Right lobe of liver (tissue), 6 donors: ENCODE data around the gene CIB4. TPM values are rescaled to one million over a fixed set of nuclear protein-coding genes. Genes with fewer than 3 reads are reported as not detected.

Experiments
- ATAC-seq, 4 donors: fragments of 200-7000 bp; cut with Tn5 transposase; one replicate each; pipeline ENCODE4 v1.9.1; 2020; ENCODE audit warnings: mild to moderate bottlenecking in 4 of 4, moderate library complexity in 4 of 4
- DNase-seq, 3 donors: peaks; one replicate each; pipeline ENCODE4 v3.0.0-alpha.2; 2020
- H3K27ac ChIP-seq, 3 donors: fragments of 200-600 bp; one replicate each; pipeline ENCODE4 v1.8.0; 2022
- H3K27me3 ChIP-seq, 2 donors: fragments of 200-600 bp; one replicate each; pipeline ENCODE4 v1.8.0; 2022
- H3K36me3 ChIP-seq, 4 donors: fragments of 200-600 bp; sonication (generic) in 1 of 4; one replicate each; pipeline versions ENCODE4 v1.5.1 to v1.8.0; 2017 to 2022; ENCODE audit warnings: control low read depth in 1 of 4
- H3K4me1 ChIP-seq, 4 donors: fragments of 200-600 bp; sonication (generic) in 1 of 4; one replicate each; pipeline versions ENCODE4 v1.5.1 to v1.8.0; 2017 to 2022; ENCODE audit warnings: control low read depth in 1 of 4
- H3K4me3 ChIP-seq, 3 donors: fragments of 200-600 bp; one replicate each; pipeline ENCODE4 v1.8.0; 2022
- H3K9me3 ChIP-seq, 4 donors: fragments of 200-600 bp; sonication (generic) in 1 of 4; one replicate each; pipeline versions ENCODE4 v1.5.1 to v1.8.0; 2017 to 2022; ENCODE audit warnings: control low read depth in 1 of 4
- CTCF ChIP-seq, 4 donors: fragments of 200-600 bp in 3 of 4; fragments of 450-650 bp in 1 of 4; IDR thresholded peaks; one replicate each; pipeline versions ENCODE4 v1.5.1 to v1.8.0; 2016 to 2022; ENCODE audit warnings: antibody characterized with exemption in 4 of 4, mild to moderate bottlenecking in 2 of 4
- POLR2A ChIP-seq: fragments of 450-650 bp; IDR thresholded peaks from one replicate; pipeline ENCODE4 v1.6.1; 2017; ENCODE audit warnings: antibody characterized with exemption, mild to moderate bottlenecking
- WGBS: methylation state at CpG from one replicate; pipeline ENCODE4 v1.1.6; 2018; ENCODE audit warnings: low coverage, low lambda C conversion rate; ENCODE audit not compliant: insufficient coverage; ENCODE audit errors: missing lambda C conversion rate; 5-methylcytosine and 5-hydroxymethylcytosine counted together
- intact Hi-C, 2 donors: fragments of 100-400 bp; cut with DNase I; formaldehyde crosslinking; loops; one replicate each; pipeline versions ENCODE4 v1.11.2 to v1.14.1; 2022
- total RNA-seq, 6 experiments: library from RNA; depleted of rRNA in 2 of 6; stranded (reverse); fragments of >200 nt in 2 of 6; fragmentation: NEBNext Ultra II Directional in 3 of 6; extraction: Animal tissue kit (Norgen Biotek cat#: 25700) in 3 of 6; gene quantifications; one replicate each; pipeline versions ENCODE4 v1.1.0 to v1.2.4, GENCODE V29; 2016 to 2023
- donor health status: DM: no; HTN: yes; CAD: no.
- donor health status: DM: no; HTN: no; CAD: no.
- donor health status: DM: no; HTN: no; CAD: no.
- donor health status: DM: no; HTN: yes; CAD: no.
- donor health status: DM: no; HTN: yes; CAD: no.

CIB4 gene
- total RNA-seq, 6 experiments from 2014 or later, result not detected

GRCh38 chr2:26572591-26572990 lies 68.6 kb downstream of the CIB4 start:
- H3K36me3 ChIP-seq, result no peaks in the 10 kb centered on the region
- DNase-seq (peak in 2 of 3 donors; percentile 4 to 23), ATAC-seq (no peak)
- no peaks in the 10 kb centered on the region for H3K27me3 ChIP-seq
- H3K27ac ChIP-seq, result no peak overlapping the region
- intact Hi-C loops, result no loop called here
- H3K4me3 ChIP-seq, result no peak overlapping the region
- no peak for TF ChIP-seq CTCF (IDR thresholded peaks at IDR 0.05)
- TF ChIP-seq POLR2A, result no peak
- no peaks in the 10 kb centered on the region for H3K4me1 ChIP-seq
- H3K9me3 ChIP-seq, result no peaks in the 10 kb centered on the region
- 16% methylated on average over 8 of the region's 8 CpGs for WGBS

- Histone ChIP-seq H3K36me3 (no peaks in the 10 kb centered on the region), H3K4me3 (no peak overlapping the region), H3K4me1 (no peaks in the 10 kb centered on the region), H3K27ac (no peak overlapping the region), H3K9me3 (no peaks in the 10 kb centered on the region), H3K27me3 (no peaks in the 10 kb centered on the region)
- peak in 1 of 3 donors; percentile 26 for DNase-seq
- WGBS, result 49% methylated on average over 4 of the region's 5 CpGs
- TF ChIP-seq POLR2A (no peak), CTCF (IDR thresholded peaks at IDR 0.05) (no peak)
- intact Hi-C loops, result no loop called here
- ATAC-seq, result no peak
Measured at GRCh38 chr2:26571316-26571715, 69.8 kb downstream of the CIB4 start.

GRCh38 chr2:26570083-26570430 lies 71.1 kb downstream of the CIB4 start:
- 61% methylated on average over 6 of the region's 8 CpGs for WGBS
- H3K36me3 ChIP-seq, result no peaks in the 10 kb centered on the region
- intact Hi-C loops, result no loop called here

GRCh38 chr2:26569216-26570082 lies 71.7 kb downstream of the CIB4 start:
- WGBS, result 79% methylated on average over 5 of the region's 12 CpGs
- intact Hi-C loops, result no loop called here
- TF ChIP-seq CTCF (IDR thresholded peaks at IDR 0.05), result no peak

More at GRCh38 chr2:26570083-26570430, 71.1 kb downstream of the CIB4 start:
- ATAC-seq (no peak), DNase-seq (peak in 1 of 3 donors; percentile 31)
- no peaks in the 10 kb centered on the region for H3K4me1 ChIP-seq
- H3K27me3 ChIP-seq, result no peaks in the 10 kb centered on the region
- no peak overlapping the region for H3K4me3 ChIP-seq
- no peak for TF ChIP-seq POLR2A
- no peak for TF ChIP-seq CTCF (IDR thresholded peaks at IDR 0.05)
- H3K27ac ChIP-seq, result no peak overlapping the region
- no peaks in the 10 kb centered on the region for H3K9me3 ChIP-seq

More at GRCh38 chr2:26569216-26570082, 71.7 kb downstream of the CIB4 start:
- H3K27ac ChIP-seq, result no peak overlapping the region
- no peaks in the 10 kb centered on the region for H3K27me3 ChIP-seq
- ATAC-seq, result no peak
- no peaks in the 10 kb centered on the region for H3K36me3 ChIP-seq
- no peak overlapping the region for H3K4me3 ChIP-seq
- peak in 2 of 3 donors; percentile 4 to 18 for DNase-seq
- H3K9me3 ChIP-seq, result no peaks in the 10 kb centered on the region
- H3K4me1 ChIP-seq, result no peaks in the 10 kb centered on the region
